ENCODE data around the gene BEND7.
"Not testable (repeated sequence)": the region's sequence is repeated elsewhere in the genome, so short reads cannot be mapped to it uniquely, and the experiment has no call there.

BEND7 gene

GRCh38 chr10:13528875-13529713 is at the start of gene BEND7:
BEND7 (minus strand) TSS chr10:13529014; CDS start chr10:13528533, 481 bp downstream.
- peak within 1 kb of the TSS; percentile 31 for H3K4me3 ChIP-seq (ENCODE audit: low read depth, low read length)

GRCh38 chr10:13573960-13574359 is 45.1 kb upstream of the BEND7 start:
- no peak overlapping the region for H3K4me3 ChIP-seq (ENCODE audit: low read depth, low read length)

- no peak overlapping the region for H3K4me3 ChIP-seq (ENCODE audit: low read depth, low read length)
Observed at GRCh38 chr10:13571541-13571940, 42.7 kb upstream of the BEND7 start.

GRCh38 chr10:13567030-13567429 is 38.2 kb upstream of the BEND7 start:
- no peak overlapping the region for H3K4me3 ChIP-seq (ENCODE audit: low read depth, low read length)

- H3K4me3 ChIP-seq (ENCODE audit: low read depth, low read length): no peak overlapping the region
Observed at GRCh38 chr10:13564576-13564975, 35.8 kb upstream of the BEND7 start.

- H3K4me3 ChIP-seq (ENCODE audit: low read depth, low read length): no peak overlapping the region
Observed at GRCh38 chr10:13563481-13564445, 34.9 kb upstream of the BEND7 start.

- no peak overlapping the region for H3K4me3 ChIP-seq (ENCODE audit: low read depth, low read length)
Observed at GRCh38 chr10:13560597-13560996, 31.8 kb upstream of the BEND7 start.

- H3K4me3 ChIP-seq (ENCODE audit: low read depth, low read length): no peak overlapping the region
Observed at GRCh38 chr10:13559124-13559700, 30.4 kb upstream of the BEND7 start.

- no peak overlapping the region for H3K4me3 ChIP-seq (ENCODE audit: low read depth, low read length)
Observed at GRCh38 chr10:13555884-13556510, 27.2 kb upstream of the BEND7 start.

- no peak overlapping the region for H3K4me3 ChIP-seq (ENCODE audit: low read depth, low read length)
Observed at GRCh38 chr10:13550802-13551201, 22.0 kb upstream of the BEND7 start.

GRCh38 chr10:13542533-13542932 is 13.7 kb upstream of the BEND7 start:
- H3K4me3 ChIP-seq (ENCODE audit: low read depth, low read length): no peak overlapping the region

- not testable (repeated sequence) for H3K4me3 ChIP-seq (ENCODE audit: low read depth, low read length)
Observed at GRCh38 chr10:13537985-13538384, 9.2 kb upstream of the BEND7 start.

- H3K4me3 ChIP-seq (ENCODE audit: low read depth, low read length): no peak overlapping the region
Observed at GRCh38 chr10:13536674-13537366, 8.0 kb upstream of the BEND7 start.

- no peak overlapping the region for H3K4me3 ChIP-seq (ENCODE audit: low read depth, low read length)
Observed at GRCh38 chr10:13535346-13535745, 6.5 kb upstream of the BEND7 start.

- H3K4me3 ChIP-seq (ENCODE audit: low read depth, low read length): no peak overlapping the region
Observed at GRCh38 chr10:13529714-13529973, 830 bp upstream of the BEND7 start.

GRCh38 chr10:13528123-13528874 is 515 bp downstream of the BEND7 start:
- H3K4me3 ChIP-seq (ENCODE audit: low read depth, low read length): peak overlapping the region; percentile 29

- H3K4me3 ChIP-seq (ENCODE audit: low read depth, low read length): peak overlapping the region; percentile 29
Observed at GRCh38 chr10:13527864-13528122, 1.0 kb downstream of the BEND7 start.

- H3K4me3 ChIP-seq (ENCODE audit: low read depth, low read length): peak overlapping the region; percentile 29
Observed at GRCh38 chr10:13526948-13527863, 1.6 kb downstream of the BEND7 start.

GRCh38 chr10:13525663-13526062 is 3.2 kb downstream of the BEND7 start:
- H3K4me3 ChIP-seq (ENCODE audit: low read depth, low read length): no peak overlapping the region

Data from iPS-11a (cell line).